Measurements from ENCODE around the gene MYT1.

MYT1 gene

GRCh38 chr20:64155258-64156135 is 8.8 kb upstream of the MYT1 start:
- DNase-seq: no peak

- peak; percentile 76 for DNase-seq
Measured at GRCh38 chr20:64156136-64156885, 7.9 kb upstream of the MYT1 start.

- DNase-seq: no peak
Measured at GRCh38 chr20:64156886-64157875, 7.1 kb upstream of the MYT1 start.

- DNase-seq: no peak
Measured at GRCh38 chr20:64157878-64158277, 6.4 kb upstream of the MYT1 start.

- no peak for DNase-seq
Measured at GRCh38 chr20:64158346-64159285, 5.6 kb upstream of the MYT1 start.

GRCh38 chr20:64159286-64159680 is 5.0 kb upstream of the MYT1 start:
- no peak for DNase-seq

- DNase-seq: no peak
Measured at GRCh38 chr20:64159711-64160110, 4.5 kb upstream of the MYT1 start.

- no peak for DNase-seq
Measured at GRCh38 chr20:64160118-64160517, 4.1 kb upstream of the MYT1 start.

- no peak for DNase-seq
Measured at GRCh38 chr20:64160526-64161355, 3.5 kb upstream of the MYT1 start.

GRCh38 chr20:64161356-64162238 is 2.7 kb upstream of the MYT1 start:
- DNase-seq: no peak

- no peak for DNase-seq
Measured at GRCh38 chr20:64162239-64162910, 1.9 kb upstream of the MYT1 start.

- DNase-seq: no peak
Measured at GRCh38 chr20:64163776-64164122, 503 bp upstream of the MYT1 start.

GRCh38 chr20:64165866-64166600 is 1.8 kb downstream of the MYT1 start:
- DNase-seq: peak; percentile 16

- no peak for DNase-seq
Measured at GRCh38 chr20:64166721-64167615, 2.7 kb downstream of the MYT1 start.

- no peak for DNase-seq
Measured at GRCh38 chr20:64167676-64168075, 3.4 kb downstream of the MYT1 start.

GRCh38 chr20:64168381-64169090 is 4.3 kb downstream of the MYT1 start:
- DNase-seq: no peak

GRCh38 chr20:64169091-64169560 is 4.9 kb downstream of the MYT1 start:
- no peak for DNase-seq
